Naive thymus-derived CD8-positive, alpha-beta T cell (primary cell): ENCODE results near the gene ERN1. TPM values are rescaled to one million over a fixed set of nuclear protein-coding genes. Genes with fewer than 3 reads are reported as not detected.

Experiments
- ATAC-seq, 2 donors: fragments of 150-1000 bp; cut with Tn5 transposase in 1 of 2; sonication (Bioruptor Pico), chemical (Tn5 transposase) in 1 of 2; 1 replicate in 1 of 2; 2 replicates in 1 of 2; pipeline ENCODE4 v1.10.0; 2021; ENCODE audit warnings: mild to moderate bottlenecking in 2 of 2, moderate library complexity in 2 of 2
- POLR2A ChIA-PET: fragments of 350-600 bp; sonication (Branson Sonifier 250); formaldehyde crosslinking; loops from one replicate; lab custom pipeline; 2021; ENCODE audit warnings: antibody characterized with exemption; lab: Charles Lee
- DNase-seq, 10 donors: peaks; one replicate each; pipeline versions ENCODE4 v3.0.0 to v3.0.0-alpha.2; 2020 to 2022
- H3K27ac Mint-ChIP-seq, 10 donors: one replicate each; pipeline ENCODE4 v1.8.0; 2020 to 2022; ENCODE audit warnings: mild to moderate bottlenecking in 10 of 10, mixed read lengths in 10 of 10, moderate library complexity in 4 of 10, inconsistent platforms in 1 of 10
- H3K27me3 Mint-ChIP-seq, 5 donors: one replicate each; pipeline ENCODE4 v1.8.0; 2021 to 2022; ENCODE audit warnings: mixed read lengths in 5 of 5
- H3K36me3 Mint-ChIP-seq, 3 donors: one replicate each; pipeline ENCODE4 v1.8.0; 2020 to 2022; ENCODE audit warnings: mixed read lengths in 3 of 3, mild to moderate bottlenecking in 2 of 3, inconsistent platforms in 1 of 3
- H3K4me1 Mint-ChIP-seq, 4 donors: one replicate each; pipeline ENCODE4 v1.8.0; 2021 to 2022; ENCODE audit warnings: mixed read lengths in 4 of 4
- H3K4me3 Mint-ChIP-seq, 10 donors: one replicate each; pipeline ENCODE4 v1.8.0; 2020 to 2022; ENCODE audit warnings: mild to moderate bottlenecking in 10 of 10, mixed read lengths in 10 of 10, moderate library complexity in 6 of 10, inconsistent platforms in 1 of 10
- H3K9me3 Mint-ChIP-seq, 9 donors: one replicate each; pipeline ENCODE4 v1.8.0; 2020 to 2022; ENCODE audit warnings: mixed read lengths in 9 of 9, mild to moderate bottlenecking in 3 of 9, inconsistent platforms in 1 of 9, moderate library complexity in 1 of 9
- polyA plus RNA-seq, 3 donors: library from polyadenylated mRNA; unstranded; fragments of 300-500 nt; fragmentation: Illumina TruSeq; gene quantifications; one replicate each; pipeline ENCODE4 v1.2.3, GENCODE V29; 2021
- total RNA-seq, 8 experiments: library from RNA in 2 of 8; stranded (reverse) in 2 of 8; gene quantifications; one replicate each; pipeline ENCODE4 v1.2.3 and lab custom pipeline; 2021 to 2026

ERN1 gene
- total and polyA plus RNA-seq, 5 experiments from 2014 or later, result 9.3 to 24.0 (median 21.2) TPM

GRCh38 chr17:64155751-64156544 is 26.0 kb upstream of the ERN1 start:
- H3K27ac Mint-ChIP-seq, result no peak overlapping the region

GRCh38 chr17:64155129-64155528 is 25.2 kb upstream of the ERN1 start:
- POLR2A ChIA-PET, result interaction anchor here (1.8 kb wide), 1 partner anchor 9 kb away, joined by 8 read pairs; no protein-coding TSS in a partner anchor
- Mint-ChIP-seq H3K36me3 (peaks cover 0 to 49% (median 5%) of the 10 kb centered on the region in 3 donors), H3K9me3 (no peaks in the 10 kb centered on the region), H3K27me3 (no peaks in the 10 kb centered on the region), H3K4me3 (no peak overlapping the region), H3K4me1 (peaks cover 0 to 2% (median 0%) of the 10 kb centered on the region in 4 donors), H3K27ac (peak overlapping the region in 3 of 10 donors; percentile 27 to 83 (median 65))
- ATAC-seq, result no peak
- DNase-seq, result no peak

More at GRCh38 chr17:64155751-64156544, 26.0 kb upstream of the ERN1 start:
- no peak for DNase-seq
- ATAC-seq, result no peak
- POLR2A ChIA-PET, result no interaction called here
- Mint-ChIP-seq H3K36me3 (peaks cover 0 to 44% (median 7%) of the 10 kb centered on the region in 3 donors), H3K9me3 (no peaks in the 10 kb centered on the region), H3K4me1 (peaks cover 0 to 2% (median 0%) of the 10 kb centered on the region in 4 donors), H3K4me3 (no peak overlapping the region), H3K27me3 (no peaks in the 10 kb centered on the region)

- peaks cover 0 to 53% (median 5%) of the 10 kb centered on the region in 3 donors for H3K36me3 Mint-ChIP-seq
- peaks cover 0 to 2% (median 0%) of the 10 kb centered on the region in 4 donors for H3K4me1 Mint-ChIP-seq
- no peaks in the 10 kb centered on the region for H3K27me3 Mint-ChIP-seq
- no peak overlapping the region for H3K4me3 Mint-ChIP-seq
- POLR2A ChIA-PET, result interaction anchor here (1.8 kb wide), 1 partner anchor 9 kb away, joined by 8 read pairs; no protein-coding TSS in a partner anchor
- ATAC-seq, result no peak
- H3K9me3 Mint-ChIP-seq, result no peaks in the 10 kb centered on the region
- H3K27ac Mint-ChIP-seq, result peak overlapping the region in 2 of 10 donors; percentile 27 to 38
- no peak for DNase-seq
These were observed 24.8 kb upstream of the ERN1 start for GRCh38 chr17:64154717-64155116.

GRCh38 chr17:64154313-64154695 is 24.4 kb upstream of the ERN1 start:
- Mint-ChIP-seq H3K27ac (peak overlapping the region in 2 of 10 donors; percentile 27 to 38), H3K36me3 (peaks cover 0 to 55% (median 5%) of the 10 kb centered on the region in 3 donors), H3K9me3 (no peaks in the 10 kb centered on the region), H3K4me3 (no peak overlapping the region), H3K27me3 (no peaks in the 10 kb centered on the region), H3K4me1 (peaks cover 0 to 2% (median 0%) of the 10 kb centered on the region in 4 donors)
- POLR2A ChIA-PET, result interaction anchor here (1.8 kb wide), 1 partner anchor 8 kb away, joined by 8 read pairs; no protein-coding TSS in a partner anchor
- no peak for ATAC-seq
- no peak for DNase-seq

GRCh38 chr17:64153565-64154312 is 23.8 kb upstream of the ERN1 start:
- no peaks in the 10 kb centered on the region for H3K27me3 Mint-ChIP-seq

GRCh38 chr17:64152428-64153125 is 22.6 kb upstream of the ERN1 start:
- Mint-ChIP-seq H3K36me3 (peaks cover 0 to 62% (median 5%) of the 10 kb centered on the region in 3 donors), H3K4me1 (peaks cover 6 to 13% (median 11%) of the 10 kb centered on the region in 4 donors), H3K9me3 (no peaks in the 10 kb centered on the region), H3K4me3 (no peak overlapping the region), H3K27ac (no peak overlapping the region), H3K27me3 (no peaks in the 10 kb centered on the region)
- DNase-seq (no peak), ATAC-seq (no peak)
- POLR2A ChIA-PET, result no interaction called here

More at GRCh38 chr17:64153565-64154312, 23.8 kb upstream of the ERN1 start:
- Mint-ChIP-seq H3K9me3 (no peaks in the 10 kb centered on the region), H3K4me3 (no peak overlapping the region), H3K4me1 (peaks cover 0 to 3% (median 2%) of the 10 kb centered on the region in 4 donors), H3K27ac (no peak overlapping the region), H3K36me3 (peaks cover 0 to 58% (median 5%) of the 10 kb centered on the region in 3 donors)
- POLR2A ChIA-PET, result interaction anchor here (1.8 kb wide), 1 partner anchor 8 kb away, joined by 8 read pairs; no protein-coding TSS in a partner anchor
- ATAC-seq (no peak), DNase-seq (no peak)

GRCh38 chr17:64151016-64151368 is 21.0 kb upstream of the ERN1 start:
- ATAC-seq, result no peak
- POLR2A ChIA-PET, result interaction anchor here (0.6 kb wide), 1 partner anchor 37 kb away, joined by 3 read pairs; no protein-coding TSS in a partner anchor
- H3K9me3 Mint-ChIP-seq, result no peaks in the 10 kb centered on the region
- H3K27ac Mint-ChIP-seq, result peak overlapping the region in 1 of 10 donors; percentile 50
- peaks cover 0 to 62% (median 5%) of the 10 kb centered on the region in 3 donors for H3K36me3 Mint-ChIP-seq
- DNase-seq, result no peak
- H3K4me1 Mint-ChIP-seq, result peaks cover 17 to 25% (median 20%) of the 10 kb centered on the region in 4 donors
- no peaks in the 10 kb centered on the region for H3K27me3 Mint-ChIP-seq
- no peak overlapping the region for H3K4me3 Mint-ChIP-seq

- Mint-ChIP-seq H3K4me3 (no peak overlapping the region), H3K27me3 (no peaks in the 10 kb centered on the region), H3K36me3 (peaks cover 0 to 62% (median 5%) of the 10 kb centered on the region in 3 donors), H3K27ac (peak overlapping the region in 5 of 10 donors; percentile 11 to 75 (median 50)), H3K4me1 (peaks cover 17 to 25% (median 20%) of the 10 kb centered on the region in 4 donors), H3K9me3 (no peaks in the 10 kb centered on the region)
- POLR2A ChIA-PET, result interaction anchor here (0.6 to 1.1 kb wide), 4 partner anchors 36 to 852 kb away, joined by 3 to 4 read pairs (median 4); no protein-coding TSS in a partner anchor
- ATAC-seq (no peak), DNase-seq (no peak)
These were observed 20.5 kb upstream of the ERN1 start for GRCh38 chr17:64150237-64151015.

GRCh38 chr17:64149196-64149595 is 19.3 kb upstream of the ERN1 start:
- DNase-seq (no peak), ATAC-seq (no peak)
- Mint-ChIP-seq H3K36me3 (peaks cover 0 to 50% (median 2%) of the 10 kb centered on the region in 3 donors), H3K4me1 (peaks cover 15 to 27% (median 24%) of the 10 kb centered on the region in 4 donors), H3K27me3 (no peaks in the 10 kb centered on the region), H3K27ac (peak overlapping the region in 2 of 10 donors; percentile 54 to 78), H3K9me3 (no peaks in the 10 kb centered on the region), H3K4me3 (no peak overlapping the region)
- POLR2A ChIA-PET, result interaction anchor here (1.1 to 6.0 kb wide), 4 partner anchors 18 to 129 kb away, joined by 3 to 98 read pairs (median 5); partner anchors contain the start of genes ERN1, ICAM2 and TEX2

- Mint-ChIP-seq H3K9me3 (no peaks in the 10 kb centered on the region), H3K36me3 (peaks cover 0 to 45% (median 2%) of the 10 kb centered on the region in 3 donors), H3K27ac (peak overlapping the region in 6 of 10 donors; percentile 21 to 80 (median 68)), H3K4me3 (peak overlapping the region in 2 of 10 donors; percentile 44 to 67), H3K4me1 (peaks cover 15 to 27% (median 24%) of the 10 kb centered on the region in 4 donors), H3K27me3 (no peaks in the 10 kb centered on the region)
- ATAC-seq (no peak), DNase-seq (no peak)
- POLR2A ChIA-PET, result interaction anchor here (1.2 to 6.0 kb wide), 4 partner anchors 17 to 128 kb away, joined by 3 to 98 read pairs (median 5); partner anchors contain the start of genes ERN1, ICAM2 and TEX2
These were observed 18.8 kb upstream of the ERN1 start for GRCh38 chr17:64148699-64149098.
